H9 (cell line): ENCODE measurements around the gene SIAH2. TPM values are rescaled to one million over a fixed set of nuclear protein-coding genes. Genes with fewer than 3 reads are reported as not detected.
A peak's percentile ranks its signal among the peaks of the same experiment; 100 is the strongest.

Experiments used
- DNase-seq: peaks from one replicate; pipeline ENCODE4 v3.0.0-alpha.2; 2017
- H2AFZ ChIP-seq: one replicate; pipeline ENCODE4 v1.6.1; 2013; ENCODE audit warnings: mild to moderate bottlenecking, low read length, control low read depth, moderate library complexity
- H2AK5ac ChIP-seq: 2 replicates; pipeline ENCODE4 v1.6.1; 2013; ENCODE audit warnings: low read length, control low read depth, mixed read lengths; ENCODE audit not compliant: insufficient read length
- H2BK120ac ChIP-seq: one replicate; pipeline ENCODE4 v1.6.1; 2013; ENCODE audit warnings: low read depth, mild to moderate bottlenecking, low read length, control low read depth, inconsistent platforms; ENCODE audit not compliant: poor library complexity, severe bottlenecking
- H2BK12ac ChIP-seq: 2 replicates; pipeline ENCODE4 v1.6.1; 2013; ENCODE audit warnings: low read length, control low read depth, mixed read lengths, low read depth; ENCODE audit not compliant: insufficient read length
- H2BK15ac ChIP-seq: 2 replicates; pipeline ENCODE4 v1.6.1; 2013; ENCODE audit warnings: low read depth, low read length, control low read depth
- H2BK20ac ChIP-seq: one replicate; pipeline ENCODE4 v1.6.1; 2013; ENCODE audit warnings: low read depth, mild to moderate bottlenecking, low read length, control low read depth, inconsistent platforms; ENCODE audit not compliant: poor library complexity, severe bottlenecking
- H2BK5ac ChIP-seq: 2 replicates; pipeline ENCODE4 v1.6.1; 2013; ENCODE audit warnings: low read length, control low read depth, mixed read lengths; ENCODE audit not compliant: insufficient read length
- H3K14ac ChIP-seq: 2 replicates; pipeline ENCODE4 v1.6.1; 2013; ENCODE audit warnings: low read length, control low read depth; ENCODE audit not compliant: insufficient read depth
- H3K18ac ChIP-seq: 2 replicates; pipeline ENCODE4 v1.6.1; 2013; ENCODE audit warnings: low read depth, mild to moderate bottlenecking, mixed read lengths, low read length, control low read depth; ENCODE audit not compliant: insufficient read length
- H3K23ac ChIP-seq: 2 replicates; pipeline ENCODE4 v1.6.1; 2013; ENCODE audit warnings: low read length, control low read depth, mixed read lengths, low read depth; ENCODE audit not compliant: insufficient read length
- H3K23me2 ChIP-seq: 2 replicates; pipeline ENCODE4 v1.6.1; 2013; ENCODE audit warnings: low read depth, mild to moderate bottlenecking, mixed read lengths, low read length, control low read depth; ENCODE audit not compliant: insufficient read length, poor library complexity, severe bottlenecking
- H3K27ac ChIP-seq: 2 replicates; pipeline ENCODE4 v1.5.1; 2013; ENCODE audit warnings: low read length, control low read depth, mixed read lengths, low read depth; ENCODE audit not compliant: insufficient read length
- H3K27me3 ChIP-seq: 2 replicates; pipeline ENCODE4 v1.6.1; 2013; ENCODE audit warnings: low read length, control low read depth, inconsistent platforms; ENCODE audit not compliant: insufficient read depth
- H3K4ac ChIP-seq: 2 replicates; pipeline ENCODE4 v1.6.1; 2013; ENCODE audit warnings: low read depth, mild to moderate bottlenecking, control low read depth, inconsistent platforms, low read length, moderate library complexity
- H3K4me1 ChIP-seq: 2 replicates; pipeline ENCODE4 v1.6.1; 2013; ENCODE audit warnings: low read length, control low read depth, inconsistent platforms; ENCODE audit not compliant: insufficient read depth
- H3K4me2 ChIP-seq: 2 replicates; pipeline ENCODE4 v1.6.1; 2013; ENCODE audit warnings: low read length, control low read depth, mixed read lengths; ENCODE audit not compliant: insufficient read length, insufficient read depth
- H3K56ac ChIP-seq: 2 replicates; pipeline ENCODE4 v1.6.1; 2013; ENCODE audit warnings: low read depth, mild to moderate bottlenecking, mixed read lengths, low read length, control low read depth; ENCODE audit not compliant: insufficient read length
- H3K79me1 ChIP-seq: 2 replicates; pipeline ENCODE4 v1.6.1; 2013; ENCODE audit warnings: low read depth, mild to moderate bottlenecking, moderate library complexity, low read length, control low read depth, inconsistent platforms; ENCODE audit not compliant: insufficient read depth, poor library complexity, severe bottlenecking
- H3K79me2 ChIP-seq: 2 replicates; pipeline ENCODE4 v1.6.1; 2013; ENCODE audit warnings: low read length, control low read depth, inconsistent platforms; ENCODE audit not compliant: insufficient read depth
- H3K9ac ChIP-seq: 2 replicates; pipeline ENCODE4 v1.6.1; 2013; ENCODE audit warnings: low read length, control low read depth, mixed read lengths; ENCODE audit not compliant: insufficient read length; ENCODE audit errors: extremely low read depth
- H3K9me3 ChIP-seq: one replicate; pipeline ENCODE4 v1.6.1; 2013; ENCODE audit warnings: low read depth, low read length, inconsistent platforms; ENCODE audit not compliant: control insufficient read depth
- H3T11ph ChIP-seq: one replicate; pipeline ENCODE4 v1.6.1; 2013; ENCODE audit warnings: mild to moderate bottlenecking, low read length, control low read depth, inconsistent platforms
- H4K20me1 ChIP-seq: one replicate; pipeline ENCODE4 v1.6.1; 2013; ENCODE audit not compliant: control insufficient read depth, insufficient read length, insufficient read depth
- H4K5ac ChIP-seq: 2 replicates; pipeline ENCODE4 v1.6.1; 2013; ENCODE audit warnings: low read depth, mild to moderate bottlenecking, mixed read lengths, low read length, control low read depth; ENCODE audit not compliant: insufficient read length
- H4K8ac ChIP-seq: replicated peaks from 2 replicates; pipeline ENCODE4 v1.6.1; 2013; ENCODE audit warnings: low read length, control low read depth, mixed read lengths, low read depth; ENCODE audit not compliant: insufficient read length
- H4K91ac ChIP-seq: 2 replicates; pipeline ENCODE4 v1.6.1; 2013; ENCODE audit warnings: low read depth, mild to moderate bottlenecking, moderate library complexity, mixed read lengths, low read length, control low read depth; ENCODE audit not compliant: insufficient read length
- H3K27ac Mint-ChIP-seq, 3 experiments: 2 replicates in 2 of 3; 3 replicates in 1 of 3; pipeline ENCODE4 v1.8.0; 2020 to 2021; ENCODE audit warnings: mixed read lengths in 3 of 3, mild to moderate bottlenecking in 1 of 3, moderate library complexity in 1 of 3
- H3K27me3 Mint-ChIP-seq: 2 replicates; pipeline ENCODE4 v1.8.0; 2021; ENCODE audit warnings: low read depth, mild to moderate bottlenecking, moderate library complexity, mixed read lengths
- H3K36me3 Mint-ChIP-seq, 3 experiments: 2 replicates in 2 of 3; 3 replicates in 1 of 3; pipeline ENCODE4 v1.8.0; 2020 to 2021; ENCODE audit warnings: low read depth in 3 of 3, mixed read lengths in 3 of 3; ENCODE audit not compliant: insufficient read depth in 1 of 3
- H3K4me1 Mint-ChIP-seq, 2 experiments: 2 replicates each; pipeline ENCODE4 v1.8.0; 2020; ENCODE audit warnings: mixed read lengths in 2 of 2
- H3K4me3 Mint-ChIP-seq, 2 experiments: 2 replicates in 1 of 2; 3 replicates in 1 of 2; pipeline ENCODE4 v1.8.0; 2020 to 2021; ENCODE audit warnings: mild to moderate bottlenecking in 2 of 2, mixed read lengths in 2 of 2, moderate library complexity in 1 of 2
- H3K9me3 Mint-ChIP-seq, 2 experiments: 2 replicates in 1 of 2; 3 replicates in 1 of 2; pipeline ENCODE4 v1.8.0; 2020; ENCODE audit warnings: mild to moderate bottlenecking in 2 of 2, mixed read lengths in 2 of 2, moderate library complexity in 1 of 2
- total RNA-seq: library from RNA; stranded (reverse); gene quantifications from 2 replicates; pipeline ENCODE4 v1.2.1, GENCODE V29; 2021
- TF ChIP-seq, protein P1 (sequence below): fragments of 200-600 bp; sonication (generic); conservative IDR thresholded peaks from 3 replicates; pipeline ENCODE4 v1.8.0; 2021; ENCODE audit warnings: antibody characterized with exemption, mild to moderate bottlenecking

The SIAH2 gene
- total RNA-seq, 1 experiment from 2014 or later, result 17.4 TPM

DNA sequence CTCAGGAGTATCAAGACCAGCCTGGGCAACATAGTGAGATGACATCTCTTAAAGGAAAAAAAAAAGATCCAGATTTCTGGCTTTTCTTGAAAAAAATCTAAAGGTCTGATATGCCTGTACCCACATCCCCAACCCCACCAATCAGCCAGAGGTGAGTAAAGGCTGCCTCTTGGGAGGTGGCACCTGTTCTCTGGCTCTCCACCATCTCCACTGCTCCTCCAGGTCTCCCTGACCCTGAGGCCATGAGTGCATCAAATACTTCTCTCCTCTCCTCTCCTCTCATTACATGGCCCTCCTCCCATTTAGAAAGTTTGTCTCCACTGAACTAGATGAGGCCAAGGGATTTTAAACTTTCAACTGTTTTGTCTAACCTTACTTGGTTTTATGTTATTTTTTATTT lies 5.2 kb downstream of the SIAH2 start:
- no peak overlapping the region for H4K8ac ChIP-seq
- no peak overlapping the region for H3K14ac ChIP-seq
- H2BK12ac ChIP-seq, result no peak overlapping the region
- no peak overlapping the region for H3K4me3 Mint-ChIP-seq
- no peak overlapping the region for H3K23ac ChIP-seq
- no peak for DNase-seq
- H2AFZ ChIP-seq, result no peak overlapping the region
- H3K36me3 Mint-ChIP-seq, result peaks cover 0 to 2% (median 2%) of the 10 kb centered on the region in 3 experiments; a peak in 3 of 7 replicates
- no peak overlapping the region for H4K91ac ChIP-seq
- no peaks in the 10 kb centered on the region for H3K27me3 ChIP-seq
- H3K27me3 Mint-ChIP-seq, result peaks cover 7% of the 10 kb centered on the region; the same call in 1 of the 2 replicates
- no peak overlapping the region for H3K4me2 ChIP-seq
- H3K4me1 Mint-ChIP-seq, result peaks cover 26 to 37% of the 10 kb centered on the region in 2 experiments
- TF ChIP-seq, protein P1, sequence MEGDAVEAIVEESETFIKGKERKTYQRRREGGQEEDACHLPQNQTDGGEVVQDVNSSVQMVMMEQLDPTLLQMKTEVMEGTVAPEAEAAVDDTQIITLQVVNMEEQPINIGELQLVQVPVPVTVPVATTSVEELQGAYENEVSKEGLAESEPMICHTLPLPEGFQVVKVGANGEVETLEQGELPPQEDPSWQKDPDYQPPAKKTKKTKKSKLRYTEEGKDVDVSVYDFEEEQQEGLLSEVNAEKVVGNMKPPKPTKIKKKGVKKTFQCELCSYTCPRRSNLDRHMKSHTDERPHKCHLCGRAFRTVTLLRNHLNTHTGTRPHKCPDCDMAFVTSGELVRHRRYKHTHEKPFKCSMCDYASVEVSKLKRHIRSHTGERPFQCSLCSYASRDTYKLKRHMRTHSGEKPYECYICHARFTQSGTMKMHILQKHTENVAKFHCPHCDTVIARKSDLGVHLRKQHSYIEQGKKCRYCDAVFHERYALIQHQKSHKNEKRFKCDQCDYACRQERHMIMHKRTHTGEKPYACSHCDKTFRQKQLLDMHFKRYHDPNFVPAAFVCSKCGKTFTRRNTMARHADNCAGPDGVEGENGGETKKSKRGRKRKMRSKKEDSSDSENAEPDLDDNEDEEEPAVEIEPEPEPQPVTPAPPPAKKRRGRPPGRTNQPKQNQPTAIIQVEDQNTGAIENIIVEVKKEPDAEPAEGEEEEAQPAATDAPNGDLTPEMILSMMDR, result no peak
- H3K23me2 ChIP-seq, result peaks cover 7% of the 10 kb centered on the region
- H3K9ac ChIP-seq, result no peak overlapping the region
- no peak overlapping the region for H3K56ac ChIP-seq
- H4K5ac ChIP-seq, result no peak overlapping the region
- H3K18ac ChIP-seq, result no peak overlapping the region
- H3K4ac ChIP-seq, result no peak overlapping the region
- H3K4me1 ChIP-seq, result peaks cover 8% of the 10 kb centered on the region
- no peak overlapping the region for H2BK15ac ChIP-seq
- H3K27ac ChIP-seq, result no peak overlapping the region
- H3K79me2 ChIP-seq, result 0 out of 2 replicates have a peak, but pooled peaks cover 4% of the 10 kb centered on the region
- H3K27ac Mint-ChIP-seq, result peak overlapping the region in 1 of 3 experiments; percentile 10; a peak in 1 of 7 replicates
- no peaks in the 10 kb centered on the region for H3K9me3 ChIP-seq
- H2BK20ac ChIP-seq, result no peak overlapping the region
- no peak overlapping the region for H2BK120ac ChIP-seq
- no peaks in the 10 kb centered on the region for H4K20me1 ChIP-seq
- no peaks in the 10 kb centered on the region for H3K9me3 Mint-ChIP-seq
- H3T11ph ChIP-seq, result no peak overlapping the region
- no peak overlapping the region for H2AK5ac ChIP-seq
- H3K79me1 ChIP-seq, result no peaks in the 10 kb centered on the region
- no peak overlapping the region for H2BK5ac ChIP-seq
